EL (cell line): ENCODE results near the gene TRIM56.

Source experiments
- DNase-seq: peaks from one replicate; pipeline ENCODE4 v3.0.0-alpha.2; 2016

TRIM56 gene

GRCh38 chr7:101134399-101134980, 49.2 kb downstream of the TRIM56 start:
- DNase-seq: peak; percentile 56

- DNase-seq: peak; percentile 18
Measured at GRCh38 chr7:101137651-101138212, 52.5 kb downstream of the TRIM56 start.

GRCh38 chr7:101138213-101138870, 53.1 kb downstream of the TRIM56 start:
- peak; percentile 98 for DNase-seq

DNA sequence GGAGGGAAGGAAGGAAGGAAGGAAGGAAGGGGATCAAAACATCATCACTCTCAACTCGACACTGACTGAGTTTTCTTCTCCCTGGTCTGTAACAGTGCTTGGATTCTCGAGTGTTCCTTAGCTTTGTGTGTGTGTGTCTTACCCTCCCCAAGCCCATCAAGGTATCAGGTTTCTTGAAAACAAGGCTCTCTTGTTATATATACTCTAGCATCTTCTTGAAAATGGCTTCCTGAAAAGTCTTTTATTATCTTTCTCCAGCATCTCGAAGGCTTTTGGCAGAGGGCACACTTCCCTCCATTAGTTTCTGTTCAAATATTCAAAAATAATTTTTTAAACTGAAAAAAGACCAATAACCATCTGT, 55.0 kb downstream of the TRIM56 start:
- DNase-seq: peak; percentile 31

DNA sequence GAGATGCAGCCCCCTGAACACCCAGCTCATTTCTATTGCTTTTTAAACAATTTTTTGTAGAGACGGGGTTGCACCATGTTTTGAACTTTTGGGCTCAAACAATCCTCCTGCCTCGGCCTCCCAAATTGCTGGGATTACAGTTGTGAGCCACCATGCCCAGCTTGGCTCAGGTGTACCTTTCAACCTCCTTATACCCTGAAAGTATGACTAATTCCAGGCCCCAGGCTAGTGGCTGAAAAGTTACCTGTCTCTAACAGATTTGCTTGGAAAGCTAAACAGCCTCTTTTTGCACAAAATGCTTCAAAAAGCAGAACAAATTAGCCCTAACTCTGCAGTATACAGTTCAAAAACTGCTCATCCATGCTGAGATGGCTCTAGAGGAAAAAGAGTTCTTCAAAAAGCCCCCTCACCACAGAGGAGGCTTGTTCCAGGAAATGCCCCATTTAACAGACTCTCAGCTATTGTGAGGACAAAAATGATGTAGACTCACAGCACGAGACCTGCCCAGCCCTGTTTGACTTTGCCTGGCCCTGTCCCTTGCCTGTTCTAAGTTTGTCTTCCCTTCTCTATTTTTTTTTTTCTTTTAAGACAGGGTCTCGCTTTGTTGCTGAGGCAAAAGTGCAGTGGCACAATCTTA, 55.6 kb downstream of the TRIM56 start:
- no peak for DNase-seq
